ENCODE results near the gene OR11H7. TPM values are rescaled to one million over a fixed set of nuclear protein-coding genes. Genes with fewer than 3 reads are reported as not detected.
"Not testable (repeated sequence)": the region's sequence is repeated elsewhere in the genome, so short reads cannot be mapped to it uniquely, and the experiment has no call there.

OR11H7 gene
- total RNA-seq, 1 experiment from 2014 or later: not detected

GRCh38 chr14:20215196-20215595, 13.6 kb upstream of the OR11H7 start:
- no peak for TF ChIP-seq EZH2phosphoT487 (IDR thresholded peaks at IDR 0.05; ENCODE audit: borderline replicate concordance, low read length)
- no peak for TF ChIP-seq EZH2 (IDR thresholded peaks at IDR 0.05; ENCODE audit: low read length, unreplicated experiment)
- TF ChIP-seq CTCF (conservative IDR thresholded peaks at IDR 0.05; ENCODE audit: low read depth, low read length): no peak
- intact Hi-C loops (cut with micrococcal nuclease): no loop called here
- no peak overlapping the region for H3K4me2 ChIP-seq (ENCODE audit: low read length)
- DNase-seq: no peak
- no peak overlapping the region for H3K4me3 ChIP-seq (ENCODE audit: low read length)
- H2AFZ ChIP-seq (ENCODE audit: low read length): no peak overlapping the region
- ChIA-PET POLR2A (ENCODE audit: unreplicated experiment) (no interaction called here), CTCF (no interaction called here)
- peaks cover 5% of the 10 kb centered on the region; the same call in 1 of the 2 replicates for H3K4me1 ChIP-seq (ENCODE audit: insufficient read depth, low read length)
- H3K79me2 ChIP-seq (ENCODE audit: low read length): no peaks in the 10 kb centered on the region
- no peaks in the 10 kb centered on the region for H3K36me3 ChIP-seq (ENCODE audit: low read depth, low read length)
- no TSS peak for BruUV-seq (replicated peaks)
- H3K27ac ChIP-seq (ENCODE audit: low read length): no peak overlapping the region
- no peak overlapping the region for H3K9ac ChIP-seq (ENCODE audit: low read length)
- no peaks in the 10 kb centered on the region for H3K9me3 ChIP-seq (ENCODE audit: low read length)
- H3K9me2 ChIP-seq (replicated peaks; ENCODE audit: low read length): no peaks in the 10 kb centered on the region
- H4K20me1 ChIP-seq (ENCODE audit: low read length): no peaks in the 10 kb centered on the region
- H3F3A ChIP-seq (ENCODE audit: low read length, unreplicated experiment): no peaks in the 10 kb centered on the region
- ATAC-seq: no peak
- H3K27me3 ChIP-seq (ENCODE audit: low read length): peaks cover 3% of the 10 kb centered on the region; the same call in 1 of the 2 replicates

GRCh38 chr14:20219033-20219432, 9.7 kb upstream of the OR11H7 start:
- no peak overlapping the region for H3K4me3 ChIP-seq (ENCODE audit: low read length)
- no peaks in the 10 kb centered on the region for H3K36me3 ChIP-seq (ENCODE audit: low read depth, low read length)
- H3K4me1 ChIP-seq (ENCODE audit: insufficient read depth, low read length): peaks cover 5% of the 10 kb centered on the region; the same call in 1 of the 2 replicates
- TF ChIP-seq CTCF (conservative IDR thresholded peaks at IDR 0.05; ENCODE audit: low read depth, low read length) (no peak), EZH2 (IDR thresholded peaks at IDR 0.05; ENCODE audit: low read length, unreplicated experiment) (no peak), EZH2phosphoT487 (IDR thresholded peaks at IDR 0.05; ENCODE audit: borderline replicate concordance, low read length) (no peak)
- CTCF ChIA-PET: no interaction called here
- no peaks in the 10 kb centered on the region for H3F3A ChIP-seq (ENCODE audit: low read length, unreplicated experiment)
- ATAC-seq (no peak), DNase-seq (peak; percentile 12)
- no peaks in the 10 kb centered on the region for H3K9me2 ChIP-seq (replicated peaks; ENCODE audit: low read length)
- intact Hi-C loops (cut with micrococcal nuclease): no loop called here
- H3K79me2 ChIP-seq (ENCODE audit: low read length): no peaks in the 10 kb centered on the region
- BruUV-seq (replicated peaks): no TSS peak
- H3K4me2 ChIP-seq (ENCODE audit: low read length): no peak overlapping the region
- peak overlapping the region; percentile 27; the same call in 1 of the 2 replicates for H2AFZ ChIP-seq (ENCODE audit: low read length)
- H3K27ac ChIP-seq (ENCODE audit: low read length): no peak overlapping the region
- H4K20me1 ChIP-seq (ENCODE audit: low read length): no peaks in the 10 kb centered on the region
- H3K9ac ChIP-seq (ENCODE audit: low read length): no peak overlapping the region
- POLR2A ChIA-PET (ENCODE audit: unreplicated experiment): no interaction called here
- H3K9me3 ChIP-seq (ENCODE audit: low read length): no peaks in the 10 kb centered on the region
- peaks cover 12% of the 10 kb centered on the region for H3K27me3 ChIP-seq (ENCODE audit: low read length)

- Histone ChIP-seq H3K9ac (ENCODE audit: low read length) (no peak within 1 kb of the TSS), H3K36me3 (ENCODE audit: low read depth, low read length) (no peaks in the 10 kb centered on the region), H3K27ac (ENCODE audit: low read length) (no peak within 1 kb of the TSS), H2AFZ (ENCODE audit: low read length) (no peak within 1 kb of the TSS), H3K4me1 (ENCODE audit: insufficient read depth, low read length) (peaks cover 5% of the 10 kb centered on the region; the same call in 1 of the 2 replicates), H4K20me1 (ENCODE audit: low read length) (no peaks in the 10 kb centered on the region), H3K4me3 (ENCODE audit: low read length) (no peak within 1 kb of the TSS), H3K9me3 (ENCODE audit: low read length) (no peaks in the 10 kb centered on the region), H3K4me2 (ENCODE audit: low read length) (no peak within 1 kb of the TSS), H3K79me2 (ENCODE audit: low read length) (no peaks in the 10 kb centered on the region), H3K27me3 (ENCODE audit: low read length) (peaks cover 12% of the 10 kb centered on the region), H3K9me2 (replicated peaks; ENCODE audit: low read length) (no peaks in the 10 kb centered on the region), H3F3A (ENCODE audit: low read length, unreplicated experiment) (no peaks in the 10 kb centered on the region)
- CTCF ChIA-PET: no interaction called here
- TF ChIP-seq EZH2 (IDR thresholded peaks at IDR 0.05; ENCODE audit: low read length, unreplicated experiment) (no peak), CTCF (conservative IDR thresholded peaks at IDR 0.05; ENCODE audit: low read depth, low read length) (no peak), EZH2phosphoT487 (IDR thresholded peaks at IDR 0.05; ENCODE audit: borderline replicate concordance, low read length) (no peak)
- POLR2A ChIA-PET (ENCODE audit: unreplicated experiment): no interaction called here
- intact Hi-C loops (cut with micrococcal nuclease): no loop called here
- no TSS peak for BruUV-seq (replicated peaks)
- DNase-seq: no peak
- ATAC-seq: no peak
Measured at GRCh38 chr14:20223410-20223809, 5.4 kb upstream of the OR11H7 start, which contains the start of gene OR11H6. OR11H6 (plus strand) TSS chr14:20223710; CDS start chr14:20223710, 0 bp downstream.

GRCh38 chr14:20235415-20235814, 6.6 kb downstream of the OR11H7 start:
- intact Hi-C loops (cut with micrococcal nuclease); H3K4me3 ChIP-seq (ENCODE audit: low read length); H3K9me3 ChIP-seq (ENCODE audit: low read length); BruUV-seq (replicated peaks); H3K9me2 ChIP-seq (replicated peaks; ENCODE audit: low read length); H3K27ac ChIP-seq (ENCODE audit: low read length); H3F3A ChIP-seq (ENCODE audit: low read length, unreplicated experiment); H4K20me1 ChIP-seq (ENCODE audit: low read length); POLR2A ChIA-PET (ENCODE audit: unreplicated experiment); H3K36me3 ChIP-seq (ENCODE audit: low read depth, low read length); H3K27me3 ChIP-seq (ENCODE audit: low read length); H3K9ac ChIP-seq (ENCODE audit: low read length); H2AFZ ChIP-seq (ENCODE audit: low read length); H3K79me2 ChIP-seq (ENCODE audit: low read length); H3K4me1 ChIP-seq (ENCODE audit: insufficient read depth, low read length); H3K4me2 ChIP-seq (ENCODE audit: low read length); DNase-seq; CTCF ChIA-PET; ATAC-seq: not testable (repeated sequence)

Measured in PC-3 (cell line).